Measurements from ENCODE around the gene FGF14.

- TF ChIP-seq, protein P1, sequence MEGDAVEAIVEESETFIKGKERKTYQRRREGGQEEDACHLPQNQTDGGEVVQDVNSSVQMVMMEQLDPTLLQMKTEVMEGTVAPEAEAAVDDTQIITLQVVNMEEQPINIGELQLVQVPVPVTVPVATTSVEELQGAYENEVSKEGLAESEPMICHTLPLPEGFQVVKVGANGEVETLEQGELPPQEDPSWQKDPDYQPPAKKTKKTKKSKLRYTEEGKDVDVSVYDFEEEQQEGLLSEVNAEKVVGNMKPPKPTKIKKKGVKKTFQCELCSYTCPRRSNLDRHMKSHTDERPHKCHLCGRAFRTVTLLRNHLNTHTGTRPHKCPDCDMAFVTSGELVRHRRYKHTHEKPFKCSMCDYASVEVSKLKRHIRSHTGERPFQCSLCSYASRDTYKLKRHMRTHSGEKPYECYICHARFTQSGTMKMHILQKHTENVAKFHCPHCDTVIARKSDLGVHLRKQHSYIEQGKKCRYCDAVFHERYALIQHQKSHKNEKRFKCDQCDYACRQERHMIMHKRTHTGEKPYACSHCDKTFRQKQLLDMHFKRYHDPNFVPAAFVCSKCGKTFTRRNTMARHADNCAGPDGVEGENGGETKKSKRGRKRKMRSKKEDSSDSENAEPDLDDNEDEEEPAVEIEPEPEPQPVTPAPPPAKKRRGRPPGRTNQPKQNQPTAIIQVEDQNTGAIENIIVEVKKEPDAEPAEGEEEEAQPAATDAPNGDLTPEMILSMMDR (optimal IDR thresholded peaks at IDR 0.05 in 1 of 3, IDR thresholded peaks at IDR 0.05 in 1 of 3, conservative IDR thresholded peaks at IDR 0.05 in 1 of 3; ENCODE audit: extremely low read depth in 1 of 3, insufficient read depth in 2 of 3, low read length in 3 of 3): peak in 2 of 3 experiments; percentile 36 to 50
- TF ChIP-seq EZH2 (IDR thresholded peaks at IDR 0.05; ENCODE audit: low read length): no peak
Measured at GRCh38 chr13:101757446-101758039, 644.3 kb downstream of the FGF14 start.

Data from keratinocyte (primary cell).